Measurements from ENCODE around the gene SOX6.

SOX6 gene

DNA sequence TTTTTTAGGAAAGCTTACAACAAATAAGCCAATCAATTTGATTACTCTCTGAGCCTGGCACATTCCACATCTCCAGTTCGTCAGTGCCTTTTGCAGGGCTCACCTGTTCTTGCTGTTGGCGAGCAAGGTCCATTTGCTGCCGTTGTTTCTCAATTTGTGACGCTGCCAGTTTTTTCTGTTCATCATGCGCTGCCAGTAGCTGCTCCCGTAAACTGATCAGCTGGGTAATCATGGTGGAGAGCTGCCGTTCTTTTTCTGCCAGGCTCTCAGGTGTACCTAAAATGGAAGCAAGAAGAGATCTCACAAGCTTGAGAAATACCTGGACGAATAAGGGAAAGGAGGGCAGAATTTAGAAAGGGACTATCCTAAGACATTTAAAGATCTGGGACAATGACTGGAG lies 169.7 kb downstream of the SOX6 start:
- DNase-seq (ENCODE audit: low read depth) = no peak

DNA sequence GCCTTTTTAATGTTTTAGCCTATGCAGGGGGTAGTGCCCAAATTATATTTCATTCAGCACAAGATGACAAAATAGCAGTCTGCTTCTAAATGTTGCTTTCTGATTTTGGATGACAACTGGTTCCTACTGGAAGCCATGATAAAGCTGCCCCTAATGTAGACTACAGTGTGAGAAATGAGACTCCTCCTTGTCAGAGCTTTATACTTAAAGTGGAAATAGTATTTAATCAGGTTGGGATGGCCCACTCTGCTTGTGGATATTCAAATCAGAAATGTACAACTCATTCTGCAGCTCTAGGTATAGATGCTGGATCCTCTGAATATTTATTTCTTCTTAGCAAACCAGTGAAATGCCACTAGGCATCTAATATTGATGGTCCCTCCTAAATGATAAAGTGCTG lies 171.3 kb downstream of the SOX6 start:
- no peak for DNase-seq (ENCODE audit: low read depth)

DNA sequence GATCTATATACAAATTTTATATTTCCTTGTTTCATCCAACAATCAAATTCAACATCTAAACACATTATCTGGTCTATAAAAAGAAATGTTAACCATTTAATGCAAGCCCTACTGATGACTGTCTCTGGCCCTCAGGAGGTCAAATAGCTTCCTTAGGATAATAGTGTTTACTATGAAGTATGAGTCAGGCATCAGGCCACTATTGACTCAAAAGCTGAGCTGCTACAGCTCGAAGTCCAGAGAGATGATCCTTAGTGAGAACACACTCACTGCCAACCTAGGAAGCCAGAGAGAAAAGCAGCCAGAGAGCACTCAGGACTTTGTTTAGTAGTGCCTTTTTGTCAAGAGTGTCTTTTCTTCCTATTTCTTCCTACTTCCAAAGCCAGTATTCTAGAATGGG lies 171.8 kb downstream of the SOX6 start:
- DNase-seq (ENCODE audit: low read depth) = no peak

DNA sequence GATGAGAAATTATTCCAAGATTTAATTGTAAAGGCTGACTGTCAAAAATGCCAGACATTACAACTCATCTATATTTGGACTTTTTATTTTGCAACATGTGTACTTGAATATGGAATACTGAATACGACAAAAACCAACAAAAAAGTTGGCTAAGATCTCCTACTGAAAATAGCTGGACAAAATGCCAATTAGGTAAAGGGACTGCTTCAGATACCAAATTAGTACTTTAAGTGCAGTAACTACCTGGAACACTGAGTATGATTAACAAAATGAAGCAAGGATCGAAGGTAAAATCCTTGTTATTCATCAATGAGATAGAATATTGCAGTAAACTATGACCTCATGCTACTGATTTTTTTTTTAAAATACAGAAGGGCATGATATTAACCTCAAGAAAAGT lies 173.8 kb downstream of the SOX6 start:
- DNase-seq (ENCODE audit: low read depth) = no peak

DNA sequence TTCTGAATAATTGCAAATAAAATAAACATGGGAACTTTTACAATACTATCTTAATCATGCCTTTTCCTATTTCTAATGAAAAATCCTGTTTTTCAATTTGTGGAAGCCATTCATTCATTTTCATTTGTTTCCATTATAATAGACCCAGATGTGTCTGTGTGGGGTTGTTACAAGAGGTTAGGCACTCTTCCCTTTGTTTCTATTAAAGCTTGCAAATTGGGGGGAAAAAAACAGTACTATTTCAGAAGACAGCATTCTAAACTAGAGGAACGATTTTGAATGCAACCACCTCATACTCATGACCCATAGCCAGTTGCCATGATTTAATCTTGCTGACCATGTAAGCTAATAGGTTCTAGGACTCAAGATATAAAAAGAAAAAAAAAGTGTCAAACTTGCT lies 175.5 kb downstream of the SOX6 start:
- DNase-seq (ENCODE audit: low read depth) = no peak

DNA sequence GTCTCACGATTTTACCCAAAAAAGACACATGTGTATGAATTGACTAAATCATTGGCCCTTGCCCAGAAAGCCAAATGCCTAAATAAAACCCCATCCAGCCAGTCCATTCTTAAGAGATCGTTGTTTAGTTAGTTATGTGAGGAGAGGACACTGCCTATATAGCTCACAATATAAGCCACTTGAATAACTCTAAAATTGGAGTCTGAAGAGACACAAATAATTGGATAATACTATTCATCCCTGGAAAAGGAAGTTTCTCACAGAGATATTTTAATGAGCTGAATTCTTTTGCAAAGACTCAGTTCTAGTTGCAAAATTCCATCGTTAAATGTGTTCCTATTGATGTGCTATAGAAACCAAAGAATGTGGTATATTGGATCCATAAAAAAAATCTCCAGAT lies 176.7 kb downstream of the SOX6 start:
- DNase-seq (ENCODE audit: low read depth) = no peak

DNA sequence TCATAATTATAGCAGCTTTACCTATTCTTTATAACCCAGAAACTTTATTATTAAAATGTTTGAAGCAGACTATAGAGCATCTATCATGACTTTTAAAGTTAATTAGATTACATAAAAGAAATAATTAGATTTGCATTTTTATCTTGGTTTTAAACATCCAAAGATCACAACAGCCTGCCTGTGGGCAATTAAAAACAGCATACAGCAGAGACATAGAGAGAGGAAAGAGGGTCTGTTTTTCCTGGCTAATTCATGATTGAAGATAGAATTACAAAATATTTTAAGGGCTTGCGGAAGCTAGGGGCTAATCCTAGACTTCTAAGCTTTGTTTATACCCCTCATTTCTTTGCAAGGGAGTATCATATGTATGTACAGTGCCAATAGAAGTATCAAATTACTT lies 178.1 kb downstream of the SOX6 start:
- no peak for DNase-seq (ENCODE audit: low read depth)

GRCh38 chr11:16177688-16178087 lies 178.7 kb downstream of the SOX6 start:
- DNase-seq (ENCODE audit: low read depth) = no peak

GRCh38 chr11:16173798-16174197 lies 182.5 kb downstream of the SOX6 start:
- DNase-seq (ENCODE audit: low read depth) = no peak

DNA sequence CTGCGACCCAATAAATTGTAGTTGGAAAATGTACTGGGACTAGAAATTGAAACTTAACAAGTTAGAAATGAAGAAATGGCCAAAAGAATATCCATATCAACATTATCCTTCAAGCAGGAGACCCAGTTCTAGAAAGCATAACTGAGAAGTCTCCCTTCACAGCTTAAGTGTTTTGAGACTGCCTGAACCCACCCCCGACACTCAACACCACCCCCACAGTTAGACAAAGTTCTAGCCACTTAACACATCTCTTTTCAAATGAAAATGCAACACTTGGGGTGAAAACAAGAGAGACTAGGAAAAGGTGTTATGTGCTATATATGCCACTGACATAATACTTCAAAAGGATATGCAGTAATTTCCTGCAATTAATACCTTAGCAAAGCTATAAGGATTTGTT lies 184.5 kb downstream of the SOX6 start:
- no peak for DNase-seq (ENCODE audit: low read depth)

DNA sequence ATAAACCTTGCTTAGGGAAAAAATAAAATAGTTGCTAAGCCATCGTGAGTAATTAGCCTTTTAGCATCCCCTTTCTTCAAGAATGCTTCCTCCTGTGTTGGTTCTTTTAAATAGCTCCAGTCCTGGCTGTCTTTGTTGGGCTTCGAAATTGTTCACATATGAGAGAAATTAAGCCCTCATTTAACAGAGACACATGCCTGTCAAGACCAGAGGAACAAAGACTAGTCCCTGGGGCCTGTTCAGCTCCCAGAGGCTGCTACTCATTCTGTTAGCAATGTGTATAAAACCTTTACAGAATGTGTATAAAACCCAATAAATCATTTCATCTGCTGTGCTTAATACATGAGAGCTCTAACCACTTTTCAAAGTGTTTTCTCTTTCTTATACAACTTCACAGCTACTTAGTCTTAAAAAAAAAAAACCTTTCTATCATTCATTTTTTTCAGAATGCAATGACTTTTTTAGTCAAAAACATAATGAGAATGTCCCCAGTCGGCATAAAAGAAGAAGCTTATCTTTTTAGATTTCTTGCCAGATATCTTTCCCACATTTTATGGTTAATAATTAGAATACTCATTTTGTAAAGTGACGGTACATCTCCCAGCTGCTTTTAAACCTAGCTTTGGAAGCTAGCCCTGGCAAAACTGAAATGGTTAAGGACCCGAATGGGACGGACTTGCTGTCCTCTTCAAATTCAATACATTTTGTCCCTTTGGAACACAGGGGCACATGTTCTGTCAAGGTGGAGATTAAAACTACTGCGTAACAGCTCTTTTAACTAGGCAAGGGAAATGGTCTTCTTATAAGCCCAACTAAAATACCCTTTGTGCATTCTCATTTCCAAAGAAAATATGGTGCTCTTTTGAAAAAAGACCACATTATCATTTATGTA lies 186.1 kb downstream of the SOX6 start:
- DNase-seq (ENCODE audit: low read depth) = no peak

- no peak for DNase-seq (ENCODE audit: low read depth)
These were observed 186.8 kb downstream of the SOX6 start for GRCh38 chr11:16169541-16169940.

- DNase-seq (ENCODE audit: low read depth) = no peak
These were observed 188.4 kb downstream of the SOX6 start for GRCh38 chr11:16167706-16168487.

- DNase-seq (ENCODE audit: low read depth) = no peak
These were observed 189.8 kb downstream of the SOX6 start for GRCh38 chr11:16166571-16166970.

GRCh38 chr11:16160146-16160545 lies 196.2 kb downstream of the SOX6 start:
- no peak for DNase-seq (ENCODE audit: low read depth)

DNA sequence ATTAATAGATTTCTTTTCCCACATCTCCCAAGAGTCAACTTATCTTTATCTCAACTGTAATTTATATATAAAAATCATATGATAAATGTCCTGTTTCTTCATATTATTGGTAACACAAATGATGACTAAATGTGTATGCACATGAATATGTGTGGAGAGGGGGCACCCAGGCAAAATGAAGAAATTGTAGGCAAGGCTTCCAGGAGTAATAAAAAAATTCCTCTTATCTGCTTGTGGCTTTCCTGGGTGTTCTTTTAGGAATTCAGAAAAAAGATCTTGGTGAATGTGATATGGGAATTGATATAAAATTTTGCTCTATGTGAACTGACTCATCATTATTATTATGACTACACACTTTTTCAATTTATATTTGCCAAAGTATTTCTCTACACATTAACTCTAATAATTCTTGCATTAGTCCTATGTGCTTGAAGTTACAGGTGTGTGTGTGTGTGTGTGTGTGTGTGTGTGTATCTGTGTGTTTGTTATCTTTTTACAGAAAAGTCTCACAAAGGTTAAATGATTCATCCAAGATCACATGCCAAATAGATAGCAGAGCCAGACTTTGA lies 197.8 kb downstream of the SOX6 start:
- DNase-seq (ENCODE audit: low read depth) = no peak

- DNase-seq (ENCODE audit: low read depth) = no peak
These were observed 199.0 kb downstream of the SOX6 start for GRCh38 chr11:16157327-16157726.

GRCh38 chr11:16155448-16155847 lies 200.9 kb downstream of the SOX6 start:
- DNase-seq (ENCODE audit: low read depth) = no peak

GRCh38 chr11:16154715-16155396 lies 201.5 kb downstream of the SOX6 start:
- DNase-seq (ENCODE audit: low read depth) = no peak

DNA sequence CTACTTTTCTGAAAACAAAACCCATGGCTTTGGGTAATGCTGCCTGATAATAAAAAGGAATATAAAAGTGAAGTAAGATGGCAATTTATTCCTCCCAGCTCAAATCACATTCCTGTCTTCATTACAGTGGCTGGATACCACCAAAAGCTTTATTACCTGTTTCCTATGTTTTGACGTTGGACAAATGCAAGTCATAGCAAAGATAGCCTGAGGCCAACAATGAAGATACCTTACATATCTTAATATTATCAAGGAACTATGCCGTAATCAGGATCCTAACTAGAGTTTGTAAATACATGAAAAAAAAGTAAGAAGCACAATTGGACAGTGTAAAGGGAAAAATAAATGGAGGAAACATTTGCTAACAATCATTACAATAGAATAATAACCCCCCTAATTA lies 202.4 kb downstream of the SOX6 start:
- no peak for DNase-seq (ENCODE audit: low read depth)

DNA sequence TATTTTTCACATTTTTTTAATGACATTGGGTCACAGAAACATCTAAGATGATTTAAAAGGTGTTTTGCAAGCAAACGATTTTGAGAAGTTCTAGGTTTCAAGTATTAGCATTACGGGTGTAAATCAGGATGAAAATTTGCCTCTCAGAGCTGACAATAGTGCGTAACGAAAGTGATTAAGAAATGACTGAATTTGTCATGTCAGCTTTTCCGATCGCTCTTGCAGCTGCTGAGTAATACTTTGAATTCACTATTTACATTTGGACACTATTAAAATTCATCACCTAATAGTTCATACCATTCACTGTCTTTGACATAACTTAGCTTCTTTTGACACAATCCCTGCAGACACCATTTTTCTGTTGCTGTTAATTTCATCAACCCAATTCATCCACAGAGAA lies 205.2 kb downstream of the SOX6 start:
- DNase-seq (ENCODE audit: low read depth) = no peak

- no peak for DNase-seq (ENCODE audit: low read depth)
These were observed 206.9 kb downstream of the SOX6 start for GRCh38 chr11:16149476-16149875.

All from stimulated activated CD8-positive, alpha-beta memory T cell treated with anti-CD3 and anti-CD28 coated beads, Interleukin-15, amount 100 ng/mL, for 24 hours (primary cell).